ENCODE measurements around the gene B4GALNT4. TPM values are rescaled to one million over a fixed set of nuclear protein-coding genes. Genes with fewer than 3 reads are reported as not detected.
"Not testable (repeated sequence)": the region's sequence is repeated elsewhere in the genome, so short reads cannot be mapped to it uniquely, and the experiment has no call there.

Gene B4GALNT4
- total RNA-seq, 1 donor from 2014 or later = 1.5 TPM

DNA sequence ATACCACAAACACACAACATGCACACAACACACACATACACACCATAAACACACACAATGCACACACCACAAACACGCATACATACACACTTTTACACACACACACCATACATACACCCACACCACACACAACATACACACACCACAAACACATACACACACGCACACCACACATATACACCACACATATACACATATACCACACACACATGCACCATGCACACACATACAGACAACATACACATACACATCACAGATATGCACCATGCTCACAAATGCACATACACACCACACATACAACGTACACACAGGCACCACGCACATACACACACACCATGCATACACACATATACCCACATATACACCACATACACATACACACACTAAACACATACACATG, 11.7 kb upstream of the B4GALNT4 start:
- peaks cover 34% of the 10 kb centered on the region for H3K4me1 ChIP-seq
- no peak overlapping the region for H3K4me3 ChIP-seq
- H3K27me3 ChIP-seq (ENCODE audit: low read depth) = peaks cover 30% of the 10 kb centered on the region
- H3K36me3 ChIP-seq = no peaks in the 10 kb centered on the region
- peaks cover 14% of the 10 kb centered on the region for H3K9me3 ChIP-seq (replicated peaks)
- no peak overlapping the region for H3K27ac ChIP-seq (replicated peaks)
- no peak for TF ChIP-seq CTCF (IDR thresholded peaks at IDR 0.05; ENCODE audit: borderline replicate concordance)
- DNase-seq = no peak
- intact Hi-C loops (cut with micrococcal nuclease) = no loop called here

GRCh38 chr11:358129-358800, 11.0 kb upstream of the B4GALNT4 start:
- no peak for DNase-seq
- intact Hi-C loops (cut with micrococcal nuclease) = no loop called here
- Histone ChIP-seq H3K27me3 (ENCODE audit: low read depth) (peaks cover 32% of the 10 kb centered on the region), H3K9me3 (replicated peaks) (peaks cover 14% of the 10 kb centered on the region), H3K4me3 (no peak overlapping the region), H3K27ac (replicated peaks) (no peak overlapping the region), H3K36me3 (no peaks in the 10 kb centered on the region), H3K4me1 (peaks cover 27% of the 10 kb centered on the region)
- TF ChIP-seq CTCF (IDR thresholded peaks at IDR 0.05; ENCODE audit: borderline replicate concordance) = no peak

DNA sequence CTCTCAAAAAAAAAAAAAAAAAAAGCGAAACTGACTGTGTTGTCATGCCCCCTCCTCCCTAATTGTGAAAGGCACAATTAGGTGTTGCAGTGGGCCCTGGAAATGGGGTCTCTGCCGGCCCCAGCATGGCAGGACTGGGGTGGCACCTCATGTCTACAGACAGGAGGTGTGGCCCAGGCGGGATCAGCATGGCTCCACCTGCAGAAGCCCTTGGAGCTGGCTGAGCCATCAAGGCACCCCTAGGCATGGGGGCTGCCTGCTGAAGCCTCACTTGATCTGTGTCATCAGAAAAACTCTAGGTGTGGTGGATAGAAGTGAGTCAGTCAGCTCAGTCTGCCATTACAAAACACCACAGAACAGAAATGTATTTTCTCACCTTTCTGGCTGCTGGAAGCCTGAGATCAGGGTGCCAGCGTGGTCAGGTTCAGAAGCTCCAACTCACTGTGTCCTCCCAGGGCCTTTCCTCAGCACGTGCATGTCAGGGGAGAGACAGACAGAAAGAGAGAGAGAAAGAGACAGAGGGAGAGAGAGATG, 10.1 kb upstream of the B4GALNT4 start:
- no peak overlapping the region for H3K4me3 ChIP-seq
- H3K9me3 ChIP-seq (replicated peaks) = peaks cover 14% of the 10 kb centered on the region
- peaks cover 18% of the 10 kb centered on the region for H3K4me1 ChIP-seq
- no peaks in the 10 kb centered on the region for H3K36me3 ChIP-seq
- peaks cover 37% of the 10 kb centered on the region for H3K27me3 ChIP-seq (ENCODE audit: low read depth)
- TF ChIP-seq CTCF (IDR thresholded peaks at IDR 0.05; ENCODE audit: borderline replicate concordance) = no peak
- DNase-seq = no peak
- intact Hi-C loops (cut with micrococcal nuclease) = no loop called here
- H3K27ac ChIP-seq (replicated peaks) = no peak overlapping the region

- no peak overlapping the region for H3K27ac ChIP-seq (replicated peaks)
- no peaks in the 10 kb centered on the region for H3K36me3 ChIP-seq
- no peak for TF ChIP-seq CTCF (IDR thresholded peaks at IDR 0.05; ENCODE audit: borderline replicate concordance)
- H3K9me3 ChIP-seq (replicated peaks) = peaks cover 14% of the 10 kb centered on the region
- DNase-seq = no peak
- peaks cover 5% of the 10 kb centered on the region for H3K4me1 ChIP-seq
- peaks cover 50% of the 10 kb centered on the region for H3K27me3 ChIP-seq (ENCODE audit: low read depth)
- no peak overlapping the region for H3K4me3 ChIP-seq
- intact Hi-C loops (cut with micrococcal nuclease) = no loop called here
Observed at GRCh38 chr11:360326-361280, 8.7 kb upstream of the B4GALNT4 start.

DNA sequence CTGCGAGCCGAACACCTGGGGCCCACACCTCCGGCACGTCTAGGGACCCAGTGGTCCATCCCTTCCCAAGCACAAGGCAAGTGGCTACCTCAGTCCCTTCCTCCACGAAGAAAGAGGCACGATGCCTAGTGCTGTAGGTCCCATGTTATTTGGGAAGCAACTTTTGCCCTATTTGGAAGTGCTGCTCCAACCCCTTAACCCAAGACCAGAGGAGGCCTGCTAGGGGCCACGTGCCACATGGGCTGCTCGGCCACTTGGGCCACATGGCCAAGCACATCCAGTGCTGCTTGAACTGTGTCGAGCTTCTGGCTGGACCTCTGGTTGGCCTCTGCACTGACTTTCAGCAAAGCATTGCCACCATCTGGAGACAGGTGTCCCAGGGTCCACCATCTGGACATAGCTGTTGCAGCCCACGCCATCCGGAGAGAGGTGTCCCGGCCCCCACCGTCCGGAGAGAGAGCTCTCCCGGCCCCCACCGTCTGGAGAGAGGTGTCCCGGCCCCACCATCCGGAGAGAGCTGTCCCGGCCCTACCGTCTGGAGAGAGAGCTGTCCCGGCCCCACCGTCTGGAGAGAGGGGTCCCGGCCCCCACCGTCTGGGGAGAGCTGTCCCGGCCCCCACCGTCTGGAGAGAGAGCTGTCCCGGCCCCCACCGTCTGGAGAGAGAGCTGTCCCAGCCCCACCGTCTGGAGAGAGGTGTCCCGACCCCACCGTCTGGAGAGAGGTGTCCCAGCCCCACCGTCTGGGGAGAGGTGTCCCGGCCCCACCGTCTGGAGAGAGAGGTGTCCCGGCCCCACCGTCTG, 6.5 kb upstream of the B4GALNT4 start:
- Histone ChIP-seq H3K4me3 (no peak overlapping the region), H3K27ac (replicated peaks) (no peak overlapping the region), H3K36me3 (no peaks in the 10 kb centered on the region), H3K27me3 (ENCODE audit: low read depth) (peaks cover 71% of the 10 kb centered on the region), H3K4me1 (no peaks in the 10 kb centered on the region), H3K9me3 (replicated peaks) (peaks cover 14% of the 10 kb centered on the region)
- no peak for TF ChIP-seq CTCF (IDR thresholded peaks at IDR 0.05; ENCODE audit: borderline replicate concordance)
- intact Hi-C loops (cut with micrococcal nuclease) = no loop called here
- DNase-seq = no peak

DNA sequence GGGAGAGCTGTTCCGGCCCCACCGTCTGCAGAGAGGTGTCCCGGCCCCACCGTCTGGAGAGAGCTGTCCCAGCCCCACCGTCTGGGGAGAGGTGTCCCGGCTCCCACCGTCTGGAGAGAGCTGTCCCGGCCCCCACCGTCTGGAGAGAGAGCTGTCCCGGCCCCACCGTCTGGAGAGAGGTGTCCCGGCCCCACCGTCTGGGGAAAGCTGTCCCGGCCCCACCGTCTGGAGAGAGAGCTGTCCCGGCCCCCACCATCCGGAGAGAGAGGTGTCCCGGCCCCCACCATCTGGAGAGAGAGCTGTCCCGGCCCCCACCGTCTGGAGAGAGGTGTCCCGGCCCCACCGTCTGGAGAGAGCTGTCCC, 5.9 kb upstream of the B4GALNT4 start:
- H3K4me1 ChIP-seq, DNase-seq: not testable (repeated sequence)
- H3K27me3 ChIP-seq (ENCODE audit: low read depth) = peaks cover 71% of the 10 kb centered on the region

More for the DNA sequence above, 5.9 kb upstream of the B4GALNT4 start:
- H3K36me3 ChIP-seq; H3K4me3 ChIP-seq; H3K27ac ChIP-seq (replicated peaks); intact Hi-C loops (cut with micrococcal nuclease): not testable (repeated sequence)
- H3K9me3 ChIP-seq (replicated peaks) = peaks cover 14% of the 10 kb centered on the region
